B cell (primary cell): ENCODE data around the gene TRABD. TPM values are rescaled to one million over a fixed set of nuclear protein-coding genes. Genes with fewer than 3 reads are reported as not detected.

Experiments used
- ATAC-seq: fragments of 200-7000 bp; cut with Tn5 transposase; one replicate; pipeline ENCODE4 v1.10.0; 2021; ENCODE audit warnings: low read depth, mild to moderate bottlenecking, moderate number of reproducible peaks, moderate library complexity
- CTCF ChIA-PET: fragments of 350-600 bp; sonication (Branson Sonifier 250); formaldehyde crosslinking; loops from one replicate; lab custom pipeline; 2021; ENCODE audit warnings: antibody characterized with exemption, inconsistent platforms; lab: Charles Lee
- POLR2A ChIA-PET: fragments of 350-600 bp; sonication (Branson Sonifier 250); formaldehyde crosslinking; loops from one replicate; lab custom pipeline; 2021; ENCODE audit warnings: antibody characterized with exemption; lab: Charles Lee
- DNase-seq: peaks from one replicate; pipeline ENCODE4 v3.0.0; 2013
- H2AFZ ChIP-seq: 2 replicates; pipeline ENCODE4 v1.6.1; 2012; ENCODE audit warnings: mild to moderate bottlenecking, low read depth, low read length; ENCODE audit not compliant: insufficient read depth, poor library complexity, severe bottlenecking
- H3K27ac ChIP-seq, 2 donors: 1 replicate in 1 of 2; 2 replicates in 1 of 2; pipeline ENCODE4 v1.5.1; 2012 to 2013; ENCODE audit warnings: low read length in 2 of 2, mild to moderate bottlenecking in 2 of 2, moderate library complexity in 1 of 2
- H3K27me3 ChIP-seq, 4 experiments: fragments of 200-600 bp in 1 of 4; sonication (generic) in 1 of 4; replicated peaks in 1 of 4; 1 replicate in 2 of 4; 2 replicates in 2 of 4; pipeline versions ENCODE4 v1.6.1 to v1.7.0; 2013 to 2016; ENCODE audit warnings: low read length in 3 of 4, mild to moderate bottlenecking in 2 of 4, mixed read lengths in 1 of 4, moderate library complexity in 1 of 4; ENCODE audit not compliant: insufficient read depth in 4 of 4, control insufficient read depth in 3 of 4; ENCODE audit errors: control extremely low read depth in 1 of 4
- H3K36me3 ChIP-seq, 2 experiments: replicated peaks in 1 of 2; 1 replicate in 1 of 2; 2 replicates in 1 of 2; pipeline versions ENCODE4 v1.6.1 to v1.7.1; 2013; ENCODE audit warnings: low read length in 1 of 2; ENCODE audit not compliant: insufficient read depth in 2 of 2, control insufficient read depth in 1 of 2; ENCODE audit errors: control extremely low read depth in 1 of 2, extremely low read depth in 1 of 2
- H3K4me1 ChIP-seq, 2 donors: fragments of 200-600 bp in 1 of 2; sonication (generic) in 1 of 2; 1 replicate in 1 of 2; 2 replicates in 1 of 2; pipeline versions ENCODE4 v1.5.1 to v1.6.1; 2013 to 2017; ENCODE audit warnings: low read length in 2 of 2; ENCODE audit not compliant: control insufficient read depth in 2 of 2, insufficient read depth in 2 of 2
- H3K4me2 ChIP-seq: replicated peaks from 2 replicates; pipeline ENCODE3; 2012; ENCODE audit warnings: mild to moderate bottlenecking, low read depth, low read length; ENCODE audit not compliant: poor library complexity, severe bottlenecking
- H3K4me3 ChIP-seq, 5 experiments: fragments of 200-600 bp in 1 of 5; sonication (generic) in 1 of 5; 1 replicate in 3 of 5; 2 replicates in 2 of 5; pipeline versions ENCODE4 v1.5.1 to v1.7.0; 2011 to 2016; ENCODE audit warnings: low read length in 4 of 5, mild to moderate bottlenecking in 4 of 5, low read depth in 2 of 5, control low read depth in 1 of 5, moderate library complexity in 1 of 5; ENCODE audit not compliant: insufficient read depth in 1 of 5; ENCODE audit errors: control extremely low read depth in 1 of 5, extremely low read depth in 1 of 5
- H3K79me2 ChIP-seq: fragments of 200-600 bp; sonication (generic); one replicate; pipeline ENCODE4 v1.6.0; 2016; ENCODE audit warnings: low read length; ENCODE audit not compliant: control insufficient read depth, insufficient read depth
- H3K9ac ChIP-seq: fragments of 200-600 bp; sonication (generic); 2 replicates; pipeline ENCODE4 v1.6.1; 2017; ENCODE audit warnings: mild to moderate bottlenecking, low read length, moderate library complexity
- H3K9me3 ChIP-seq, 3 donors: one replicate each; pipeline versions ENCODE4 v1.6.1 to v1.7.1; 2013; ENCODE audit warnings: low read length in 2 of 3; ENCODE audit not compliant: control insufficient read depth in 2 of 3, insufficient read depth in 1 of 3; ENCODE audit errors: control extremely low read depth in 1 of 3
- H4K20me1 ChIP-seq: 2 replicates; pipeline ENCODE4 v1.6.0; 2012; ENCODE audit warnings: mild to moderate bottlenecking, low read length; ENCODE audit not compliant: insufficient read depth, control insufficient read depth, poor library complexity, severe bottlenecking
- H3K27ac Mint-ChIP-seq: one replicate; pipeline ENCODE4 v1.8.0; 2021; ENCODE audit warnings: mixed read lengths
- H3K27me3 Mint-ChIP-seq: one replicate; pipeline ENCODE4 v1.8.0; 2021; ENCODE audit warnings: mixed read lengths
- H3K4me1 Mint-ChIP-seq: one replicate; pipeline ENCODE4 v1.8.0; 2021; ENCODE audit warnings: mixed read lengths
- H3K4me3 Mint-ChIP-seq: one replicate; pipeline ENCODE4 v1.8.0; 2021; ENCODE audit warnings: mixed read lengths
- H3K9me3 Mint-ChIP-seq: one replicate; pipeline ENCODE4 v1.8.0; 2022; ENCODE audit warnings: mixed read lengths; ENCODE audit not compliant: insufficient read depth
- CTCF ChIP-seq: fragments of 200-600 bp; IDR thresholded peaks from one replicate; pipeline ENCODE4 v1.8.0; 2022; ENCODE audit warnings: antibody characterized with exemption, mild to moderate bottlenecking
- EZH2 ChIP-seq: IDR thresholded peaks from 2 replicates; pipeline ENCODE4 v1.6.1; 2012; ENCODE audit warnings: borderline replicate concordance, low read depth, mild to moderate bottlenecking, moderate library complexity, low read length; ENCODE audit not compliant: insufficient read depth, poor library complexity, severe bottlenecking
- WGBS: methylation state at CpG from one replicate; pipeline ENCODE4 v1.1.5; 2013; ENCODE audit warnings: missing lambda C conversion rate; ENCODE audit not compliant: insufficient coverage; 5-methylcytosine and 5-hydroxymethylcytosine counted together
- intact Hi-C: fragments of 100-400 bp; cut with micrococcal nuclease; formaldehyde crosslinking; loops from one replicate; pipeline ENCODE4 v1.10.0; 2022
- polyA plus RNA-seq: library from polyadenylated mRNA; depleted of rRNA; stranded (reverse); fragments of >200 nt; gene quantifications from 2 replicates; pipeline ENCODE4 v1.2.3, GENCODE V29; 2012
- total RNA-seq, 2 donors: library from RNA; stranded (reverse); fragments of 120-200 nt in 1 of 2; gene quantifications; 1 replicate in 1 of 2; 2 replicates in 1 of 2; pipeline versions ENCODE4 v1.2.3 to v1.2.4, GENCODE V29; 2013 to 2022

Gene TRABD
- total and polyA plus RNA-seq, 2 donors (not counting 1 experiment from before 2014, with no cell fraction given) = 164 to 200 TPM

- H3K79me2 ChIP-seq = peaks cover 26% of the 10 kb centered on the region
- H3K4me3 Mint-ChIP-seq = peak overlapping the region; percentile 86
- peaks cover 0 to 2% (median 0%) of the 10 kb centered on the region in 3 donors for H3K9me3 ChIP-seq
- peak overlapping the region; percentile 99 to 100 for H3K27ac ChIP-seq
- DNase-seq (peak; percentile 97), ATAC-seq (peak; percentile 50)
- intact Hi-C loops = loop anchor here (1.0 to 5.0 kb wide), 9 partner anchors 10 to 430 kb away; partner anchors contain the start of genes PIM3, TUBGCP6 and ZBED4
- peaks cover 82 to 91% of the 10 kb centered on the region in 2 donors for H3K4me1 ChIP-seq
- peaks cover 0 to 25% of the 10 kb centered on the region in 2 experiments for H3K36me3 ChIP-seq
- peaks cover 7% of the 10 kb centered on the region for H4K20me1 ChIP-seq
- H3K27ac Mint-ChIP-seq = peak overlapping the region; percentile 99
- ChIA-PET POLR2A (interaction anchor here (0.5 to 4.6 kb wide), 23 partner anchors 8 to 349 kb away, joined by 3 to 54 read pairs (median 6); partner anchors contain the start of genes DENND6B, PANX2, PIM3 and PPP6R2), CTCF (interaction anchor here (0.8 to 4.0 kb wide), 18 partner anchors 12 to 335 kb away, joined by 3 to 41 read pairs (median 6); partner anchors contain the start of gene SCO2)
- H3K27me3 Mint-ChIP-seq = no peaks in the 10 kb centered on the region
- H3K9ac ChIP-seq = peak overlapping the region; percentile 79
- peak overlapping the region in 4 of 5 experiments; percentile 36 to 63 (median 52) for H3K4me3 ChIP-seq
- TF ChIP-seq EZH2 (no peak), CTCF (peak; percentile 54)
- no peaks in the 10 kb centered on the region for H3K9me3 Mint-ChIP-seq
- no peaks in the 10 kb centered on the region for H3K27me3 ChIP-seq
- H2AFZ ChIP-seq = no peak overlapping the region
- H3K4me2 ChIP-seq = peak overlapping the region; percentile 98
- WGBS = 0% methylated on average over 42 of the region's 43 CpGs
- peaks cover 63% of the 10 kb centered on the region for H3K4me1 Mint-ChIP-seq
These were observed 4.6 kb downstream of the TRABD start for GRCh38 chr22:50190182-50190940.
